ENCODE data around the gene AHNAK. TPM values are rescaled to one million over a fixed set of nuclear protein-coding genes. Genes with fewer than 3 reads are reported as not detected.

Gene AHNAK
- total and polyA plus RNA-seq, 2 donors (not counting 1 experiment from before 2014, with no cell fraction given) = 220 to 762 TPM

- H2AFZ ChIP-seq (ENCODE audit: low read length) = no peak overlapping the region
- H3K4me3 ChIP-seq (replicated peaks in 1 of 4; ENCODE audit: control extremely low read depth in 1 of 4, insufficient read depth in 1 of 4, low read depth in 3 of 4, low read length in 4 of 4) = no peak overlapping the region
- H3K79me2 ChIP-seq (ENCODE audit: control insufficient read depth, insufficient read depth, low read length) = no peaks in the 10 kb centered on the region
- no peaks in the 10 kb centered on the region for H3K27me3 ChIP-seq (ENCODE audit: control insufficient read depth, insufficient read depth, low read length)
- H3K9me3 ChIP-seq (ENCODE audit: control insufficient read depth, insufficient read depth, low read depth, low read length) = no peaks in the 10 kb centered on the region
- TF ChIP-seq EZH2 (IDR thresholded peaks at IDR 0.05; ENCODE audit: low read length, missing control alignments) = no peak
- TF ChIP-seq, protein P1, sequence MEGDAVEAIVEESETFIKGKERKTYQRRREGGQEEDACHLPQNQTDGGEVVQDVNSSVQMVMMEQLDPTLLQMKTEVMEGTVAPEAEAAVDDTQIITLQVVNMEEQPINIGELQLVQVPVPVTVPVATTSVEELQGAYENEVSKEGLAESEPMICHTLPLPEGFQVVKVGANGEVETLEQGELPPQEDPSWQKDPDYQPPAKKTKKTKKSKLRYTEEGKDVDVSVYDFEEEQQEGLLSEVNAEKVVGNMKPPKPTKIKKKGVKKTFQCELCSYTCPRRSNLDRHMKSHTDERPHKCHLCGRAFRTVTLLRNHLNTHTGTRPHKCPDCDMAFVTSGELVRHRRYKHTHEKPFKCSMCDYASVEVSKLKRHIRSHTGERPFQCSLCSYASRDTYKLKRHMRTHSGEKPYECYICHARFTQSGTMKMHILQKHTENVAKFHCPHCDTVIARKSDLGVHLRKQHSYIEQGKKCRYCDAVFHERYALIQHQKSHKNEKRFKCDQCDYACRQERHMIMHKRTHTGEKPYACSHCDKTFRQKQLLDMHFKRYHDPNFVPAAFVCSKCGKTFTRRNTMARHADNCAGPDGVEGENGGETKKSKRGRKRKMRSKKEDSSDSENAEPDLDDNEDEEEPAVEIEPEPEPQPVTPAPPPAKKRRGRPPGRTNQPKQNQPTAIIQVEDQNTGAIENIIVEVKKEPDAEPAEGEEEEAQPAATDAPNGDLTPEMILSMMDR (conservative IDR thresholded peaks at IDR 0.05 in 1 of 2, IDR thresholded peaks at IDR 0.05 in 1 of 2; ENCODE audit: low read depth in 1 of 2, low read length in 2 of 2) = no peak
- H3K27ac ChIP-seq (ENCODE audit: insufficient read depth, low read length) = no peak overlapping the region
- no peak overlapping the region for H3K4me2 ChIP-seq (ENCODE audit: extremely low read depth, insufficient read depth, low read length)
- no peaks in the 10 kb centered on the region for H4K20me1 ChIP-seq (ENCODE audit: control insufficient read depth, extremely low read depth, insufficient read depth, low read length)
- DNase-seq (ENCODE audit: low read depth in 2 of 2) = no peak
- H3K9ac ChIP-seq (ENCODE audit: insufficient read depth, low read length) = no peak overlapping the region
- H3K4me1 ChIP-seq (ENCODE audit: control insufficient read depth, extremely low read depth, insufficient read depth, low read length) = no peaks in the 10 kb centered on the region
- H3K36me3 ChIP-seq (ENCODE audit: control insufficient read depth, insufficient read depth, low read length) = no peaks in the 10 kb centered on the region
Observed at GRCh38 chr11:62458212-62459002, 88.2 kb downstream of the AHNAK start.

DNA sequence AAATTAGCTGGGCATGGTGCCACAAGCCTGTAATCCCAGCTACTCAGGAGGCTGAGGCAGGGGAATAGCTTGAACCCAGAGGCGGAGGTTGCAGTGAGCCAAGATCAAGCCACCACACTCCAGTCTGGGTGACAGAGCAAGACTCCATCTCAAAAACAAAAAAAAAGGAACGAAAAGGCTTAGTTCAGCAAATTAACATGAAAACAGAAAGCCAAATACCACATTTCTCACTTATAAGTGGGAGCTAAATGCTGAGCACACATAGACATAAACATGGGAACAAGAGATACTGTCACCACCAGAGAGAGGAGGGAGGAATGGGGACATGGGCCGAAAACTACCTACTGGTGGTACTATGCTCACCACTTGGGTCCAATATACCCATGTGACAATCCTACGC is 89.1 kb downstream of the AHNAK start:
- H3K4me1 ChIP-seq (ENCODE audit: control insufficient read depth, extremely low read depth, insufficient read depth, low read length) = no peaks in the 10 kb centered on the region
- H3K36me3 ChIP-seq (ENCODE audit: control insufficient read depth, insufficient read depth, low read length) = no peaks in the 10 kb centered on the region
- H4K20me1 ChIP-seq (ENCODE audit: control insufficient read depth, extremely low read depth, insufficient read depth, low read length) = no peaks in the 10 kb centered on the region
- H3K9ac ChIP-seq (ENCODE audit: insufficient read depth, low read length) = no peak overlapping the region
- H3K27me3 ChIP-seq (ENCODE audit: control insufficient read depth, insufficient read depth, low read length) = no peaks in the 10 kb centered on the region
- no peak for DNase-seq (ENCODE audit: low read depth in 2 of 2)
- H2AFZ ChIP-seq (ENCODE audit: low read length) = no peak overlapping the region
- H3K4me3 ChIP-seq (replicated peaks in 1 of 4; ENCODE audit: control extremely low read depth in 1 of 4, insufficient read depth in 1 of 4, low read depth in 3 of 4, low read length in 4 of 4) = no peak overlapping the region
- H3K9me3 ChIP-seq (ENCODE audit: control insufficient read depth, insufficient read depth, low read depth, low read length) = no peaks in the 10 kb centered on the region
- no peak overlapping the region for H3K4me2 ChIP-seq (ENCODE audit: extremely low read depth, insufficient read depth, low read length)
- TF ChIP-seq EZH2 (IDR thresholded peaks at IDR 0.05; ENCODE audit: low read length, missing control alignments) = no peak
- TF ChIP-seq, protein P1 (conservative IDR thresholded peaks at IDR 0.05 in 1 of 2, IDR thresholded peaks at IDR 0.05 in 1 of 2; ENCODE audit: low read depth in 1 of 2, low read length in 2 of 2) = no peak
- H3K27ac ChIP-seq (ENCODE audit: insufficient read depth, low read length) = no peak overlapping the region
- H3K79me2 ChIP-seq (ENCODE audit: control insufficient read depth, insufficient read depth, low read length) = no peaks in the 10 kb centered on the region

- DNase-seq (ENCODE audit: low read depth in 2 of 2) = no peak
- Histone ChIP-seq H3K79me2 (ENCODE audit: control insufficient read depth, insufficient read depth, low read length) (no peaks in the 10 kb centered on the region), H3K4me1 (ENCODE audit: control insufficient read depth, extremely low read depth, insufficient read depth, low read length) (no peaks in the 10 kb centered on the region)
Observed at GRCh38 chr11:62456630-62457029, 90.0 kb downstream of the AHNAK start.

More at GRCh38 chr11:62456630-62457029, 90.0 kb downstream of the AHNAK start:
- Histone ChIP-seq H3K9ac (ENCODE audit: insufficient read depth, low read length) (no peak overlapping the region), H2AFZ (ENCODE audit: low read length) (no peak overlapping the region), H3K27me3 (ENCODE audit: control insufficient read depth, insufficient read depth, low read length) (no peaks in the 10 kb centered on the region), H3K9me3 (ENCODE audit: control insufficient read depth, insufficient read depth, low read depth, low read length) (no peaks in the 10 kb centered on the region), H3K27ac (ENCODE audit: insufficient read depth, low read length) (no peak overlapping the region), H3K4me2 (ENCODE audit: extremely low read depth, insufficient read depth, low read length) (no peak overlapping the region), H3K36me3 (ENCODE audit: control insufficient read depth, insufficient read depth, low read length) (no peaks in the 10 kb centered on the region), H3K4me3 (replicated peaks in 1 of 4; ENCODE audit: control extremely low read depth in 1 of 4, insufficient read depth in 1 of 4, low read depth in 3 of 4, low read length in 4 of 4) (no peak overlapping the region), H4K20me1 (ENCODE audit: control insufficient read depth, extremely low read depth, insufficient read depth, low read length) (no peaks in the 10 kb centered on the region)
- TF ChIP-seq, protein P1 (conservative IDR thresholded peaks at IDR 0.05 in 1 of 2, IDR thresholded peaks at IDR 0.05 in 1 of 2; ENCODE audit: low read depth in 1 of 2, low read length in 2 of 2) = no peak
- TF ChIP-seq EZH2 (IDR thresholded peaks at IDR 0.05; ENCODE audit: low read length, missing control alignments) = no peak

Measured in fibroblast of lung (primary cell).